Measurements from ENCODE around the gene IGFN1. TPM values are rescaled to one million over a fixed set of nuclear protein-coding genes. Genes with fewer than 3 reads are reported as not detected.
A peak's percentile ranks its signal among the peaks of the same experiment; 100 is the strongest.

Gene IGFN1
- total RNA-seq, 2 donors from 2014 or later, result 0.12 to 0.16 TPM

GRCh38 chr1:201183753-201184152 lies 6.9 kb upstream of the IGFN1 start:
- Histone ChIP-seq H3K4me3 (no peak overlapping the region), H3K27ac (no peak overlapping the region), H3K36me3 (no peaks in the 10 kb centered on the region), H3K9me3 (no peaks in the 10 kb centered on the region), H3K9ac (ENCODE audit: low read depth in 2 of 2, low read length in 2 of 2) (no peak overlapping the region), H3K27me3 (no peaks in the 10 kb centered on the region), H3K4me1 (no peaks in the 10 kb centered on the region)
- no peak for TF ChIP-seq CTCF (IDR thresholded peaks at IDR 0.05)
- DNase-seq, result no peak
- intact Hi-C loops (cut with DNase I), result loop anchor here (1.0 kb wide), 1 partner anchor 33 kb away; no protein-coding TSS in a partner anchor

DNA sequence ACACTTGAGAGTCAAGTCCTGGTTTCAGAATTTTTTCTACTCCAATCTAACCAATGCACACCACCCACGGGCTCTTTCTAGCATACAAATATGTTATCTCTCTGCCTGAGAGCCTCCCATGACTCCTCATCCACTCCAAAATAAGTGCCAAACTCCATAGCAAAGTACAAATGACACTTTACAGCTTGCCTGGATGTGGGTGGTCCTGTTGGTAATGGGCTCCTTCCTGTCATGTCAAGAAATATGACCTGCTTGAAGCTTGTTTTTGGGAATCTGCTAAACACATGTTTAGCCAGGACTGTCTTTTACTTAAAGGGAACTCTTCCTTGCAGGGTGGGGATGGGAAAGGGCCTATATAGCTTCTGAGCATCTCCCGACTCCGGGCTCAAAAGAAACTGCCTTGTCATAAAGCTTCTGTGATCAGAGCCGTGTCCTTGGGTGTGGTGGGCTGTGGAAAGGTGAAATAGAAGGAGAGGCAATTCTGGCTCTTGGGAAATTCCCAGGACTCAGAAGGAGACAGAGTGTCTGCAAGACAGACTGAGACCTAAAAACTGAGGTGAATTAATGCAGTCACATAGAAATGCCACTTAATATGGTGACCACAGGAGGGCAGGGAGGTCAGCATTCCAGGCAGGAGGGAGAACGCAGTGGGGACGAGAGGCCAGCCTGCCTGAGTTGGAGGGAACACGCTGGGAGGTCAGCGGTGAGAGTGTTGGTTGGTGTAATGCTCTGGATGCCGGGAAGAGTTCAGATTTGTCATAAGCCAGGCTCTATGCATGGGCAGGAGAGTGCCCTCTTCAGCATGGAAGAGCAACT lies 6.1 kb upstream of the IGFN1 start:
- Histone ChIP-seq H3K4me1 (no peaks in the 10 kb centered on the region), H3K4me3 (no peak overlapping the region), H3K27ac (no peak overlapping the region), H3K36me3 (no peaks in the 10 kb centered on the region), H3K9me3 (no peaks in the 10 kb centered on the region), H3K9ac (ENCODE audit: low read depth in 2 of 2, low read length in 2 of 2) (no peak overlapping the region), H3K27me3 (no peaks in the 10 kb centered on the region)
- no peak for DNase-seq
- intact Hi-C loops (cut with DNase I), result loop anchor here (1.0 kb wide), 1 partner anchor 34 kb away; no protein-coding TSS in a partner anchor
- peak; percentile 46 for TF ChIP-seq CTCF (IDR thresholded peaks at IDR 0.05)

GRCh38 chr1:201185123-201185453 lies 5.5 kb upstream of the IGFN1 start:
- Histone ChIP-seq H3K36me3 (no peaks in the 10 kb centered on the region), H3K4me1 (no peaks in the 10 kb centered on the region), H3K9me3 (no peaks in the 10 kb centered on the region), H3K27ac (no peak overlapping the region), H3K4me3 (no peak overlapping the region), H3K9ac (ENCODE audit: low read depth in 2 of 2, low read length in 2 of 2) (no peak overlapping the region), H3K27me3 (no peaks in the 10 kb centered on the region)
- peak; percentile 6 for TF ChIP-seq CTCF (IDR thresholded peaks at IDR 0.05)
- DNase-seq, result no peak
- intact Hi-C loops (cut with DNase I), result no loop called here

DNA sequence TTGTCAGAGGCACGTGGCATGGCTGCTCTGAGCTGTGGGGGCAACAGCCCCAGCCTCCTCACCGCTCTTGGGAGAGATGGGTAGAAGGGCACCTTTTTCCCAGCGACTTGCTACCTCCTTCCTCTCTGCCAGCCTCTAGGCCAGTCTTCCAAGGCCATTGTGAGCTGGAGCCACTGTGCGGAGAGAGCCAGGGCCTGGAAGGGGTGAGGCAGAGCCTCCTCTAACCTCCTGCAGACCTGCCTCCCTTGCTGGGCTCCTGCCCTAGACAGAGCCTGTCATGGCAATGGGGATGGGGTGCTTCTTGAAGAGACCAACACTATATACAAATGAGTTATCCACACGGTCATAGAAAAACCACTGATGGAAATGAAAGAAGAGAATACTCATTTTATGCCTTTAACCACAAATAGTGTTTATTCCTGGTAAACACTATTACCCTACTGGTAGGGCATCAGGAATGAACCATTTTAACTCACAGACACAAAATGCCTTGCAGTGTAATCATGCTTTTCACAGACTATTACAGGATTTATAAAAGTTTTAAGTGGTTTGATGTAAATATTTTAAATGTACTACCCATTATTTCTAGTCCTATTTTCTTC lies 5.0 kb upstream of the IGFN1 start:
- no peak overlapping the region for H3K4me3 ChIP-seq
- TF ChIP-seq CTCF (IDR thresholded peaks at IDR 0.05), result no peak
- H3K27ac ChIP-seq, result no peak overlapping the region
- H3K9me3 ChIP-seq, result no peaks in the 10 kb centered on the region
- no peaks in the 10 kb centered on the region for H3K27me3 ChIP-seq
- H3K4me1 ChIP-seq, result no peaks in the 10 kb centered on the region
- intact Hi-C loops (cut with DNase I), result no loop called here
- DNase-seq, result no peak
- H3K36me3 ChIP-seq, result no peaks in the 10 kb centered on the region
- H3K9ac ChIP-seq (ENCODE audit: low read depth in 2 of 2, low read length in 2 of 2), result no peak overlapping the region

GRCh38 chr1:201186192-201186591 lies 4.4 kb upstream of the IGFN1 start:
- no peaks in the 10 kb centered on the region for H3K9me3 ChIP-seq
- no peak for TF ChIP-seq CTCF (IDR thresholded peaks at IDR 0.05)
- no peaks in the 10 kb centered on the region for H3K36me3 ChIP-seq
- H3K4me3 ChIP-seq, result no peak overlapping the region
- H3K27me3 ChIP-seq, result no peaks in the 10 kb centered on the region
- intact Hi-C loops (cut with DNase I), result no loop called here
- H3K4me1 ChIP-seq, result no peaks in the 10 kb centered on the region
- H3K9ac ChIP-seq (ENCODE audit: low read depth in 2 of 2, low read length in 2 of 2), result no peak overlapping the region
- H3K27ac ChIP-seq, result no peak overlapping the region
- no peak for DNase-seq
